GM23338 (cell line): Measurements from ENCODE around the gene PRR4. TPM values are rescaled to one million over a fixed set of nuclear protein-coding genes. Genes with fewer than 3 reads are reported as not detected.

ENCODE experiments used
- ATAC-seq: fragments of 200-7000 bp; cut with Tn5 transposase; 3 replicates; pipeline ENCODE4 v1.9.1; 2020
- DNase-seq: peaks from one replicate; pipeline ENCODE4 v3.0.0-alpha.2; 2015; ENCODE audit warnings: low spot score
- H2AFZ ChIP-seq: fragments of 200-600 bp; sonication (generic); 2 replicates; pipeline ENCODE4 v1.8.0; 2016; ENCODE audit warnings: antibody characterized with exemption, mild to moderate bottlenecking, moderate library complexity
- H3F3A ChIP-seq: fragments of 200-600 bp; sonication (generic); replicated peaks from 2 replicates; pipeline ENCODE4 v1.8.0; 2017; ENCODE audit warnings: antibody characterized with exemption, mixed run types, low read depth
- H3K27ac ChIP-seq: fragments of 200-600 bp; sonication (generic); 2 replicates; pipeline ENCODE4 v1.6.1; 2016; ENCODE audit warnings: low read depth
- H3K27me3 ChIP-seq: fragments of 200-600 bp; sonication (generic); 2 replicates; pipeline ENCODE4 v1.8.0; 2016; ENCODE audit warnings: mild to moderate bottlenecking, mixed run types, moderate library complexity; ENCODE audit not compliant: insufficient read depth
- H3K36me3 ChIP-seq: fragments of 200-600 bp; sonication (generic); 2 replicates; pipeline ENCODE4 v1.8.0; 2016; ENCODE audit warnings: mild to moderate bottlenecking; ENCODE audit not compliant: insufficient read depth
- H3K4me1 ChIP-seq: fragments of 200-600 bp; sonication (generic); 2 replicates; pipeline ENCODE4 v1.8.0; 2016; ENCODE audit warnings: mild to moderate bottlenecking, moderate library complexity; ENCODE audit not compliant: insufficient read depth
- H3K4me2 ChIP-seq: fragments of 200-600 bp; sonication (generic); 2 replicates; pipeline ENCODE4 v1.7.1; 2017; ENCODE audit warnings: mixed run types
- H3K4me3 ChIP-seq: fragments of 200-600 bp; sonication (generic); 2 replicates; pipeline ENCODE4 v1.6.1; 2016; ENCODE audit warnings: mixed run types
- H3K79me2 ChIP-seq: fragments of 200-600 bp; sonication (generic); replicated peaks from 2 replicates; pipeline ENCODE4 v1.8.0; 2017; ENCODE audit warnings: mild to moderate bottlenecking; ENCODE audit not compliant: insufficient read depth
- H3K9me2 ChIP-seq: fragments of 200-600 bp; sonication (generic); 2 replicates; pipeline ENCODE4 v1.8.0; 2017; ENCODE audit not compliant: insufficient read depth
- H4K20me1 ChIP-seq: fragments of 200-600 bp; sonication (generic); replicated peaks from 2 replicates; pipeline ENCODE4 v1.8.0; 2017; ENCODE audit warnings: mild to moderate bottlenecking; ENCODE audit not compliant: insufficient read depth
- H3K27ac Mint-ChIP-seq: 2 replicates; pipeline ENCODE4 v1.8.0; 2020; ENCODE audit warnings: inconsistent platforms, mild to moderate bottlenecking, moderate library complexity, mixed read lengths
- H3K27me3 Mint-ChIP-seq: 3 replicates; pipeline ENCODE4 v1.8.0; 2022; ENCODE audit warnings: low read depth, mild to moderate bottlenecking, moderate library complexity, mixed read lengths, inconsistent platforms; ENCODE audit not compliant: insufficient read depth, poor library complexity
- H3K36me3 Mint-ChIP-seq: 3 replicates; pipeline ENCODE4 v1.8.0; 2021; ENCODE audit warnings: low read depth, mild to moderate bottlenecking, inconsistent platforms, moderate library complexity, mixed read lengths
- H3K4me1 Mint-ChIP-seq: 3 replicates; pipeline ENCODE4 v1.8.0; 2020; ENCODE audit warnings: mild to moderate bottlenecking, inconsistent platforms, mixed read lengths
- H3K4me3 Mint-ChIP-seq: 3 replicates; pipeline ENCODE4 v1.8.0; 2021; ENCODE audit warnings: moderate library complexity, mild to moderate bottlenecking, inconsistent platforms, mixed read lengths
- H3K9me3 Mint-ChIP-seq: 3 replicates; pipeline ENCODE4 v1.8.0; 2020; ENCODE audit warnings: moderate library complexity, mild to moderate bottlenecking, inconsistent platforms, mixed read lengths
- CREB1 ChIP-seq: fragments of 250-450 bp; sonication (Bioruptor Pico); IDR thresholded peaks from 2 replicates; pipeline ENCODE4 v1.5.0; 2020; ENCODE audit warnings: low read depth, mild to moderate bottlenecking, moderate library complexity
- CTCF ChIP-seq, 2 experiments: fragments of 200-600 bp in 1 of 2; sonication (generic) in 1 of 2; conservative IDR thresholded peaks; 2 replicates each; pipeline versions ENCODE4 v1.5.1 to v1.6.1; 2016 to 2017; ENCODE audit warnings: antibody characterized with exemption in 2 of 2, low read depth in 2 of 2, mild to moderate bottlenecking in 2 of 2, moderate library complexity in 1 of 2
- ETS1 ChIP-seq: IDR thresholded peaks from 2 replicates; pipeline ENCODE4 v1.6.1; 2016; ENCODE audit warnings: antibody characterized with exemption
- EZH2 ChIP-seq: fragments of 200-600 bp; sonication (generic); IDR thresholded peaks from one replicate; pipeline ENCODE4 v1.8.0; 2017; ENCODE audit warnings: antibody characterized with exemption, mild to moderate bottlenecking, low read depth; ENCODE audit not compliant: unreplicated experiment
- EZH2phosphoT487 ChIP-seq: fragments of 200-600 bp; sonication (generic); IDR thresholded peaks from one replicate; pipeline ENCODE4 v1.8.1; 2018; ENCODE audit warnings: antibody characterized with exemption; ENCODE audit not compliant: unreplicated experiment
- JUNB ChIP-seq: IDR thresholded peaks from one replicate; pipeline ENCODE4 v1.6.1; 2016; ENCODE audit warnings: antibody characterized with exemption; ENCODE audit not compliant: unreplicated experiment
- NANOG ChIP-seq: IDR thresholded peaks from 2 replicates; pipeline ENCODE4 v1.6.1; 2016; ENCODE audit warnings: antibody characterized with exemption, borderline replicate concordance
- POLR2AphosphoS5 ChIP-seq: IDR thresholded peaks from 2 replicates; pipeline ENCODE4 v1.6.1; 2016; ENCODE audit warnings: antibody characterized with exemption, low read depth
- REST ChIP-seq: IDR thresholded peaks from one replicate; pipeline ENCODE4 v1.6.1; 2018; ENCODE audit warnings: antibody characterized with exemption; ENCODE audit not compliant: unreplicated experiment
- STAT1 ChIP-seq: IDR thresholded peaks from one replicate; pipeline ENCODE4 v1.6.1; 2016; ENCODE audit warnings: antibody characterized with exemption; ENCODE audit not compliant: unreplicated experiment
- ZNF114 ChIP-seq: fragments of 250-450 bp; sonication (Bioruptor Pico); IDR thresholded peaks from 2 replicates; pipeline ENCODE4 v1.5.0; 2020; ENCODE audit warnings: mild to moderate bottlenecking, moderate library complexity
- ZNF331 ChIP-seq: fragments of 250-450 bp; sonication (Bioruptor Pico); IDR thresholded peaks from 2 replicates; pipeline ENCODE4 v1.5.0; 2020; ENCODE audit warnings: low read depth, mild to moderate bottlenecking, moderate library complexity
- ZNF462 ChIP-seq: fragments of 250-450 bp; sonication (Bioruptor Pico); IDR thresholded peaks from 2 replicates; pipeline ENCODE4 v1.5.0; 2020; ENCODE audit warnings: mild to moderate bottlenecking, moderate library complexity
- polyA plus RNA-seq: library from polyadenylated mRNA; unstranded; fragments of >200 nt; fragmentation: Nextera tagmentation; extraction: Ambion mirVana; gene quantifications from 2 replicates; pipeline ENCODE4 v1.2.1, GENCODE V29; 2016
- total RNA-seq: library from RNA; depleted of rRNA; stranded (reverse); fragments of >200 nt; shearing (Covaris generic); gene quantifications from 2 replicates; pipeline ENCODE4 v1.2.3, GENCODE V29; 2014

Gene PRR4
- total and polyA plus RNA-seq, 2 experiments from 2014 or later: 2.1 to 7.9 TPM

- ATAC-seq (no peak), DNase-seq (no peak)
- H3K9me3 Mint-ChIP-seq: no peaks in the 10 kb centered on the region
- no peak within 1 kb of the TSS for H2AFZ ChIP-seq
- H3K27ac Mint-ChIP-seq: no peak within 1 kb of the TSS
- peaks cover 11% of the 10 kb centered on the region; the same call in 2 of the 3 replicates for H3K4me1 Mint-ChIP-seq
- no peaks in the 10 kb centered on the region for H3K27me3 ChIP-seq
- no peaks in the 10 kb centered on the region for H3K36me3 Mint-ChIP-seq
- H3K4me2 ChIP-seq: no peak within 1 kb of the TSS
- H3K9me2 ChIP-seq: no peaks in the 10 kb centered on the region
- H3K36me3 ChIP-seq: no peaks in the 10 kb centered on the region
- TF ChIP-seq ETS1 (no peak), ZNF462 (CRISPR knock-in tag) (no peak), ZNF331 (CRISPR knock-in tag) (no peak), EZH2 (no peak), EZH2phosphoT487 (no peak), REST (no peak), ZNF114 (CRISPR knock-in tag) (no peak), CREB1 (no peak), JUNB (no peak), POLR2AphosphoS5 (no peak), CTCF (conservative IDR thresholded peaks at IDR 0.05; ENCODE audit: low read depth in 2 of 2) (no peak), NANOG (no peak), STAT1 (no peak)
- H3K4me1 ChIP-seq: peaks cover 17% of the 10 kb centered on the region
- H3K4me3 Mint-ChIP-seq: no peak within 1 kb of the TSS
- H3K79me2 ChIP-seq: no peaks in the 10 kb centered on the region
- no peak within 1 kb of the TSS for H3K4me3 ChIP-seq
- H3K27ac ChIP-seq: no peak within 1 kb of the TSS
- no peaks in the 10 kb centered on the region for H3K27me3 Mint-ChIP-seq
- H4K20me1 ChIP-seq: no peaks in the 10 kb centered on the region
- H3F3A ChIP-seq: no peaks in the 10 kb centered on the region
These were observed 39.2 kb downstream of the PRR4 start, which contains the start of gene TAS2R9 for GRCh38 chr12:10810068-10810467. TSS of gene TAS2R9 (minus strand) at chr12:10810168. CDS start at chr12:10810075, 93 bp downstream.
